H1 (cell line): ENCODE results near the gene CAMTA1.

Source experiments
- ATF2 ChIP-seq: IDR thresholded peaks from 2 replicates; pipeline ENCODE4 v1.6.1; 2012; ENCODE audit warnings: low read length, inconsistent platforms
- CBX8 ChIP-seq: fragments of 300-800, 300-1000 bp; sonication (generic); IDR thresholded peaks from 2 replicates; pipeline ENCODE4 v1.7.1; 2016; ENCODE audit warnings: low read depth, low read length, borderline replicate concordance
- CEBPB ChIP-seq: IDR thresholded peaks from 2 replicates; pipeline ENCODE4 v1.6.1; 2012; ENCODE audit warnings: low read depth, low read length
- CREB1 ChIP-seq: IDR thresholded peaks from 2 replicates; pipeline ENCODE4 v1.6.1; 2012; ENCODE audit warnings: inconsistent platforms
- CTCF ChIP-seq, 3 experiments: IDR thresholded peaks; 1 replicate in 2 of 3; 2 replicates in 1 of 3; pipeline versions ENCODE4 v1.5.1 to v1.6.1; 2011; ENCODE audit warnings: low read length in 3 of 3, mild to moderate bottlenecking in 3 of 3, inconsistent platforms in 2 of 3, low read depth in 1 of 3, moderate library complexity in 1 of 3; ENCODE audit not compliant: insufficient read depth in 1 of 3; ENCODE audit errors: control extremely low read depth in 1 of 3
- EZH2 ChIP-seq: fragments of 200-600 bp; sonication (generic); IDR thresholded peaks from 2 replicates; pipeline ENCODE4 v1.7.1; 2012; ENCODE audit warnings: low read depth, mild to moderate bottlenecking, moderate library complexity, low read length, inconsistent platforms; ENCODE audit not compliant: severe bottlenecking
- JUND ChIP-seq: IDR thresholded peaks from 2 replicates; pipeline ENCODE4 v1.6.1; 2011; ENCODE audit warnings: mild to moderate bottlenecking, improper control_type of control experiment, low read length
- KDM5A ChIP-seq: fragments of 200-600 bp; IDR thresholded peaks from 2 replicates; pipeline ENCODE4 v1.7.1; 2012; ENCODE audit warnings: mild to moderate bottlenecking, low read length, inconsistent platforms, mixed read lengths
- POLR2AphosphoS5 ChIP-seq: IDR thresholded peaks from 2 replicates; pipeline ENCODE4 v1.6.1; 2011; ENCODE audit warnings: low read depth, low read length
- RAD21 ChIP-seq, 2 experiments: IDR thresholded peaks in 1 of 2; conservative IDR thresholded peaks in 1 of 2; 2 replicates each; pipeline ENCODE4 v1.6.1; 2011; ENCODE audit warnings: low read depth in 2 of 2, low read length in 2 of 2, improper control_type of control experiment in 1 of 2, inconsistent platforms in 1 of 2, mild to moderate bottlenecking in 1 of 2, moderate library complexity in 1 of 2
- SIRT6 ChIP-seq: IDR thresholded peaks from one replicate; pipeline ENCODE4 v1.7.1; 2012; ENCODE audit warnings: low read length, inconsistent platforms
- SP1 ChIP-seq: IDR thresholded peaks from 2 replicates; pipeline ENCODE4 v1.6.1; 2011; ENCODE audit warnings: low read depth, low read length
- ZNF274 ChIP-seq: IDR thresholded peaks from 2 replicates; pipeline ENCODE4 v1.7.0; 2012; ENCODE audit warnings: low read length, borderline replicate concordance; ENCODE audit errors: extremely low read depth

GRCh38 chr1:6982860-6983259, 197.6 kb downstream of the CAMTA1 start:
- TF ChIP-seq EZH2 = no peak
- no peak for TF ChIP-seq CTCF (IDR thresholded peaks at IDR 0.05; ENCODE audit: control extremely low read depth in 1 of 3, insufficient read depth in 1 of 3, low read depth in 1 of 3, low read length in 3 of 3)
- TF ChIP-seq CBX8 = no peak
- TF ChIP-seq CREB1 = no peak
- TF ChIP-seq JUND = no peak
- TF ChIP-seq KDM5A = no peak
- TF ChIP-seq SIRT6 = no peak
- no peak for TF ChIP-seq POLR2AphosphoS5
- no peak for TF ChIP-seq ATF2
- TF ChIP-seq RAD21 (IDR thresholded peaks at IDR 0.05 in 1 of 2, conservative IDR thresholded peaks at IDR 0.05 in 1 of 2; ENCODE audit: low read depth in 2 of 2, low read length in 2 of 2) = no peak
- TF ChIP-seq SP1 = no peak
- TF ChIP-seq ZNF274 = no peak
- TF ChIP-seq CEBPB = no peak
